ENCODE results near the gene HTR4.

The HTR4 gene

DNA sequence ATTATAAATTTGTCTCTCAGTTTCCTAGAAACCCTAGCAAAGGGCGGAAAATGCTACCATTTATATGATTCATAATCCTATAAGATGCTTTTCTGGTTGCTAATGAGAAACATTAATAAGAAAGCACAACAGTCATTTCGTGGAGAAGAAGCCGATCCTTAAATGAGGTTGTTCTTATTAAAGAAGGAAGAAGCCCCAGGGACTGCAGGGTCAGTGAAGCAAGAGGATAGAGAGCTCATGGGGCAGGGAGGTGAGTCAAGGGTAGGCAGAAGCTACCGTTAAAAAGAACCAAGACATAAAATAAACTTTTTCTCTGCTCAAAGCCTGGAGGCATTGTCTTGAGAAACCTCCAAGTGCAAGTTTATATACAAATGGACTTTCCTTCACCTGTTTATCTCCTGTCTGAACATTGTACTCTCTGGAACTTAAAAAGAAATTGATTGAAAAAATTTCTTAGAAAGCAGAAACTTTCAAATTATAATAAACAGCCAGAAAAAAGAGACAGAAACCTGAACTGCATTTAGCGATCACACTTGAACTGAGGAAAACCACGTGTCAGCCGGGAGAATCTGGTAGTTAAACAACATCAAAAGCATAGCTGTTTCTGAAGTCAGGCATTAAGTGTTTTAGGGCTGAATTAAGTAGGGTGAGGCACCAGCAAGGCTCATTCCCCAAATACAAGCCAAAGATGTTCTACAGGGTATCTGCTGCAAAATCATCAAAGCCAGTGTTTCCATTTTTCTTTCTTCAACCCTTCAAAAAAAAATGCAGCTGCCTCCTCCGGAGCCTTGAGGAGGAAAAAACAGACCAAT is 21.9 kb downstream of the HTR4 start:
- Histone ChIP-seq H3K27me3 (ENCODE audit: insufficient read depth, low read length, poor library complexity) (no peaks in the 10 kb centered on the region), H4K20me1 (ENCODE audit: insufficient read depth, low read length) (no peaks in the 10 kb centered on the region)
- ATAC-seq (ENCODE audit: insufficient read depth, low read depth), result no peak

DNA sequence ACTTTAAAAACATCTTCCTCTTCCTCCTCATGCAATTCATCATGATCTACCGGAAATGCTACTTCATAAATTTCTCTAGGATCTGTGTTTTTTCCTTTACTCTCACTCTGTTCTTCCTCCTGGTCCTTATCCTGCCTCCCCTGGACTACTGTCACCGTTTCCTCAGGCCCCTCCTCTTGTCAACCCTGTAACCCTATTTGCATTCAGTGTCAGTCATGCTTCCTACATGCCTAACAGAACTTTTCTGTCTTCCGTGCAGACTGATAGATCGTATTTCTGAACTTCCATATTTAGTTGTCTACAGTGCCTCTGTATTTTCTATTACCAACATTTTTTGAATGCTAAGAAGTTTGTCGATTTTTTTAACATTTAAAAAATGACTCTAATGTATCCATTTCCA is 27.3 kb downstream of the HTR4 start:
- H3K27me3 ChIP-seq (ENCODE audit: insufficient read depth, low read length, poor library complexity), result no peaks in the 10 kb centered on the region
- no peak overlapping the region for H3K4me2 ChIP-seq (ENCODE audit: insufficient read depth, low read length)
- no peaks in the 10 kb centered on the region for H3K79me2 ChIP-seq (ENCODE audit: insufficient read depth, low read length)
- DNase-seq (no peak), ATAC-seq (ENCODE audit: insufficient read depth, low read depth) (no peak)
- H4K20me1 ChIP-seq (ENCODE audit: insufficient read depth, low read length), result no peaks in the 10 kb centered on the region
- H3K36me3 ChIP-seq (ENCODE audit: insufficient read depth, low read length), result no peaks in the 10 kb centered on the region
- H3K9ac ChIP-seq (ENCODE audit: low read depth, low read length), result no peak overlapping the region
- no peaks in the 10 kb centered on the region for H3K9me3 ChIP-seq (ENCODE audit: insufficient read depth, low read length, severe bottlenecking)
- H3K27ac ChIP-seq (ENCODE audit: low read length), result no peak overlapping the region
- H3K4me3 ChIP-seq (ENCODE audit: low read depth in 1 of 2, low read length in 2 of 2), result no peak overlapping the region
- TF ChIP-seq, protein P1, sequence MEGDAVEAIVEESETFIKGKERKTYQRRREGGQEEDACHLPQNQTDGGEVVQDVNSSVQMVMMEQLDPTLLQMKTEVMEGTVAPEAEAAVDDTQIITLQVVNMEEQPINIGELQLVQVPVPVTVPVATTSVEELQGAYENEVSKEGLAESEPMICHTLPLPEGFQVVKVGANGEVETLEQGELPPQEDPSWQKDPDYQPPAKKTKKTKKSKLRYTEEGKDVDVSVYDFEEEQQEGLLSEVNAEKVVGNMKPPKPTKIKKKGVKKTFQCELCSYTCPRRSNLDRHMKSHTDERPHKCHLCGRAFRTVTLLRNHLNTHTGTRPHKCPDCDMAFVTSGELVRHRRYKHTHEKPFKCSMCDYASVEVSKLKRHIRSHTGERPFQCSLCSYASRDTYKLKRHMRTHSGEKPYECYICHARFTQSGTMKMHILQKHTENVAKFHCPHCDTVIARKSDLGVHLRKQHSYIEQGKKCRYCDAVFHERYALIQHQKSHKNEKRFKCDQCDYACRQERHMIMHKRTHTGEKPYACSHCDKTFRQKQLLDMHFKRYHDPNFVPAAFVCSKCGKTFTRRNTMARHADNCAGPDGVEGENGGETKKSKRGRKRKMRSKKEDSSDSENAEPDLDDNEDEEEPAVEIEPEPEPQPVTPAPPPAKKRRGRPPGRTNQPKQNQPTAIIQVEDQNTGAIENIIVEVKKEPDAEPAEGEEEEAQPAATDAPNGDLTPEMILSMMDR (IDR thresholded peaks at IDR 0.05; ENCODE audit: borderline replicate concordance, extremely low read depth, low read length, poor library complexity, severe bottlenecking), result no peak
- no peak for TF ChIP-seq EZH2 (IDR thresholded peaks at IDR 0.05; ENCODE audit: borderline replicate concordance, low read depth, low read length, severe bottlenecking)
- H3K4me1 ChIP-seq (ENCODE audit: insufficient read depth, low read length), result no peaks in the 10 kb centered on the region
- H2AFZ ChIP-seq (ENCODE audit: low read depth, low read length), result no peak overlapping the region

More for the DNA sequence above, 21.9 kb downstream of the HTR4 start:
- no peak overlapping the region for H2AFZ ChIP-seq (ENCODE audit: low read depth, low read length)
- no peaks in the 10 kb centered on the region for H3K9me3 ChIP-seq (ENCODE audit: insufficient read depth, low read length, severe bottlenecking)
- H3K79me2 ChIP-seq (ENCODE audit: insufficient read depth, low read length), result no peaks in the 10 kb centered on the region
- no peaks in the 10 kb centered on the region for H3K36me3 ChIP-seq (ENCODE audit: insufficient read depth, low read length)
- DNase-seq, result no peak
- H3K4me3 ChIP-seq (ENCODE audit: low read depth in 1 of 2, low read length in 2 of 2), result no peak overlapping the region
- H3K9ac ChIP-seq (ENCODE audit: low read depth, low read length), result no peak overlapping the region
- TF ChIP-seq, protein P1 (IDR thresholded peaks at IDR 0.05; ENCODE audit: borderline replicate concordance, extremely low read depth, low read length, poor library complexity, severe bottlenecking), result no peak
- TF ChIP-seq EZH2 (IDR thresholded peaks at IDR 0.05; ENCODE audit: borderline replicate concordance, low read depth, low read length, severe bottlenecking), result no peak
- H3K4me2 ChIP-seq (ENCODE audit: insufficient read depth, low read length), result no peak overlapping the region
- H3K27ac ChIP-seq (ENCODE audit: low read length), result no peak overlapping the region
- H3K4me1 ChIP-seq (ENCODE audit: insufficient read depth, low read length), result no peaks in the 10 kb centered on the region

DNA sequence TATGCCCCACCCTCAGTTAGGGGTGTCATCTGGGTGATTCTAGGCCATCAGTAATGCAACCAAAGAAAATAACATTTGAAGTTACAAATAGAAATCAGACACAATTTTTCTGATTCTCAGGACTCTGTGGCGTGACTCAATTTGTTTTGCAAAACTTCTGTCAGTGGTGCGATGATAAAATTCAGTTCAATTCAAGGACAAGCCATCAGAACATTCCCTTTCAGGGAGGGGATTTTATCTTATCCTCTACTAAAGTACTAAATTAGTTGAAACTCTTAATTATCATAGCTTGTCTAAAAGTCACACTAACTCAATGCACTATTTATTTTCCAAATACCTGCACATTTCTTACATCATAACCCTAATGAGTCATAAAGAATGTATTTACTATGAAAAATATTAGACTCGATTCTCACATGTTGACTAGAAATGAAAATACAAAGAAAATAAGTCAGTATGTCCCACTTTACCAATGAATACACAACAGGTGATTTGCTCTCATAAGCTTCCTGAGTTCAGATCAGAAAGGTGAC is 28.2 kb downstream of the HTR4 start:
- ATAC-seq (ENCODE audit: insufficient read depth, low read depth), result no peak
- TF ChIP-seq EZH2 (IDR thresholded peaks at IDR 0.05; ENCODE audit: borderline replicate concordance, low read depth, low read length, severe bottlenecking), result no peak
- TF ChIP-seq, protein P1 (IDR thresholded peaks at IDR 0.05; ENCODE audit: borderline replicate concordance, extremely low read depth, low read length, poor library complexity, severe bottlenecking), result no peak
- Histone ChIP-seq H2AFZ (ENCODE audit: low read depth, low read length) (no peak overlapping the region), H3K27me3 (ENCODE audit: insufficient read depth, low read length, poor library complexity) (no peaks in the 10 kb centered on the region), H3K9me3 (ENCODE audit: insufficient read depth, low read length, severe bottlenecking) (no peaks in the 10 kb centered on the region), H3K4me3 (ENCODE audit: low read depth in 1 of 2, low read length in 2 of 2) (no peak overlapping the region), H3K4me2 (ENCODE audit: insufficient read depth, low read length) (no peak overlapping the region), H3K27ac (ENCODE audit: low read length) (no peak overlapping the region), H4K20me1 (ENCODE audit: insufficient read depth, low read length) (no peaks in the 10 kb centered on the region), H3K79me2 (ENCODE audit: insufficient read depth, low read length) (no peaks in the 10 kb centered on the region), H3K9ac (ENCODE audit: low read depth, low read length) (no peak overlapping the region), H3K4me1 (ENCODE audit: insufficient read depth, low read length) (no peaks in the 10 kb centered on the region), H3K36me3 (ENCODE audit: insufficient read depth, low read length) (no peaks in the 10 kb centered on the region)
- DNase-seq, result no peak
